ENCODE measurements around the gene SLF1. TPM values are rescaled to one million over a fixed set of nuclear protein-coding genes. Genes with fewer than 3 reads are reported as not detected.

Gene SLF1
- total and polyA plus RNA-seq, 9 of the 15 experiments (the other 6 are each of a cell fraction or from before 2014, with no cell fraction given), result 9.8 to 31.1 (median 16.3) TPM

DNA sequence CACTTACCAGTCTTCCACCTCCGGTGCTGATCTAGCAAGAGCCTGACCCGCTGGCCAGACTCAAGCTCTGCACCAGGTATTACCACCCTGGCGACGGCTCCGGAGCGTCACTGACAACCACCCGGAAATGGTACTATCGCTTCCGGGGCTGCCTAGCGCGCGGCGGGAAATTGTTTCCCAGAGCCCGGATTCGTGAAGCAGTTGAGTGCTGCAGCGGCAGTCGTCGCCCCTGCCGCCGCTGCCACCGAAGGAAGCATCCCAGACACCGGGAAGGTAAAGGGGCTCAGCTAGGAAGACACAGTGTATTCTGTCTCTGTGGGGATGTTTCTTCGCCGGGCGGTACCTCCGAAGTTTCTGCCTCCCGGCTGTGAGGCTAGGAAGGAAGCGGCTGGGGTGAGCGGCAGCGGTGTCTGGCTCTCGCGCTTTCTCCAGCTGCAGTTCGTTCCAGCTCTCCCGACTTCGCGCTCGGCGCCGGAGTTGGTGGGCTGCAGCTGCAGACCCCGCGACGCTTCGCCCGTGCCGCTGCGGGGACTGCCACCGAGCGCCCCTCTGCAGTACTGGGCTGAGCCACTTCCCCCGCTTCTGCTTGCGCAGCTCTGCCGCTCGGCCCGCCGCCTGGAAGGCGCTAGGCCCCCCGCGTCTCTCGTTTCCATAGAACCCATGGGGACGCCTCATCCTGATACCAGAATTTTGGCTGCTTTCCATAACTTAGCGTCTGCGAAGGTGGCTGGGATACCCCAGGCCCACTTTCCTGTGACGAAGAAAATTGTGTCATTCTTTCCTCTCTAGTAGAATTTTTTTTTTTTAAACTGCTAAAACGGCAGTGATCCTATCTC is at the start of gene SLF1, which contains the start of gene KIAA0825 (continued):
- TF ChIP-seq ZNF232 (CRISPR knock-in tag; IDR thresholded peaks at IDR 0.05), result no peak
- TF ChIP-seq, protein P1, sequence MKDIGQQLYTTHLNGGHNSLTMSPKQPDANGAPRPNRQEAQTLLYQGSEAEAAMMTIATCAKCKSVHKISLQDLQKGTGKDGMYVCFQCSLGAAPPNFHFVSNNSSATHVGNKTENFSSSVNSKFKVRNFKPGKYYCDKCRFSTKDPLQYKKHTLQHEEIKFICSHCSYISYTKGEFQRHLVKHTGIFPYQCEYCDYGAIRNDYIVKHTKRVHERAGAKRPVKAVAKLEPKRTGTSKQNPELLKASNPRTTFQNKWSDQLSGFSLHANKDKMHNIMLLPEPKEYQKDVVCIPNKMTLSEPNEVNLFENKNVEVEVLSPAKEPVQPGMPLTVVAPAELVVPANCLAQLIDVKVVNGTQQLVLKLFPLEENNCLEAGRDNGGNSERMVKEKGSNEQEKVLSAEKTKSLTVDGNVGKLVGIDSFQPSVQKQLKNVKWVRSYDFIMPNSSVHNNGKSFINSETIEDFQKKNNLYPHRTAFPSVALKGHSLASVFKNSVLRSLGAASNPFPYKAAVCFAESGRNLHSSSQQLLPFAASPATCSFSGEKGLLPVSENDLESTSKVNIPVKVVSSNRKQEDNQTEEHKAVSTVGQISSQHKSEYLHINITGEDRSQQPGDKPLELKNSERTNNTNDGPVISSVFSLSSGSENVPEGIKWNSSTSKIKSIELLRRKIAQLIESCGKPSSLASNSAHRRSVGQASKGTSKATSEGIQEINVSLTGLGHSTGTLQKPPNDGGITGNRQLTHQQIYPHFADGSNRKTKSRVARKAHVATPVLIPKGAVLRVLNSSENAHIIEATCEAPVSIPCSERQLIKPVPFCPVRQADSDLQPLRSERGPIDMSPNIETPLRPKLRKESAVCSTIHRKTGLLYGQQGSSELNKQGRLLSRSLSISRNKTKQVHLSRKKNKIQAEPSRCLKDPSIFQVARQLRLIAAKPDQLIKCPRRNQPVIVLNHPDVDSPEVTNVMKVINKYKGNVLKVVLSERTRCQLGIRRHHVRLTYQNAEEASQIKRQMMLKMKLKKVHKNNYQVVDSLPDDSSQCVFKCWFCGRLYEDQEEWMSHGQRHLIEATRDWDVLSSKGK (CRISPR knock-in tag; IDR thresholded peaks at IDR 0.05), result no peak
- TF ChIP-seq ZFPM2 (CRISPR knock-in tag; IDR thresholded peaks at IDR 0.05), result no peak
- no peak for TF ChIP-seq GATAD2B (IDR thresholded peaks at IDR 0.05; ENCODE audit: borderline replicate concordance)
- TF ChIP-seq U2AF1 (optimal IDR thresholded peaks at IDR 0.05; ENCODE audit: low read depth, low read length), result no peak
- no peak for TF ChIP-seq ZNF324 (CRISPR knock-in tag; IDR thresholded peaks at IDR 0.05)
- no peak for TF ChIP-seq FOXA3 (CRISPR knock-in tag; conservative IDR thresholded peaks at IDR 0.05 in 1 of 2, IDR thresholded peaks at IDR 0.05 in 1 of 2)
- TF ChIP-seq, protein P2, sequence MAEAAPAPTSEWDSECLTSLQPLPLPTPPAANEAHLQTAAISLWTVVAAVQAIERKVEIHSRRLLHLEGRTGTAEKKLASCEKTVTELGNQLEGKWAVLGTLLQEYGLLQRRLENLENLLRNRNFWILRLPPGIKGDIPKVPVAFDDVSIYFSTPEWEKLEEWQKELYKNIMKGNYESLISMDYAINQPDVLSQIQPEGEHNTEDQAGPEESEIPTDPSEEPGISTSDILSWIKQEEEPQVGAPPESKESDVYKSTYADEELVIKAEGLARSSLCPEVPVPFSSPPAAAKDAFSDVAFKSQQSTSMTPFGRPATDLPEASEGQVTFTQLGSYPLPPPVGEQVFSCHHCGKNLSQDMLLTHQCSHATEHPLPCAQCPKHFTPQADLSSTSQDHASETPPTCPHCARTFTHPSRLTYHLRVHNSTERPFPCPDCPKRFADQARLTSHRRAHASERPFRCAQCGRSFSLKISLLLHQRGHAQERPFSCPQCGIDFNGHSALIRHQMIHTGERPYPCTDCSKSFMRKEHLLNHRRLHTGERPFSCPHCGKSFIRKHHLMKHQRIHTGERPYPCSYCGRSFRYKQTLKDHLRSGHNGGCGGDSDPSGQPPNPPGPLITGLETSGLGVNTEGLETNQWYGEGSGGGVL (CRISPR knock-in tag; IDR thresholded peaks at IDR 0.05), result no peak
- TF ChIP-seq RBM15 (IDR thresholded peaks at IDR 0.05; ENCODE audit: insufficient read depth, low read length), result no peak
- no peak for TF ChIP-seq ZNF764 (CRISPR knock-in tag; IDR thresholded peaks at IDR 0.05; ENCODE audit: low read depth)
- TF ChIP-seq, protein P3, sequence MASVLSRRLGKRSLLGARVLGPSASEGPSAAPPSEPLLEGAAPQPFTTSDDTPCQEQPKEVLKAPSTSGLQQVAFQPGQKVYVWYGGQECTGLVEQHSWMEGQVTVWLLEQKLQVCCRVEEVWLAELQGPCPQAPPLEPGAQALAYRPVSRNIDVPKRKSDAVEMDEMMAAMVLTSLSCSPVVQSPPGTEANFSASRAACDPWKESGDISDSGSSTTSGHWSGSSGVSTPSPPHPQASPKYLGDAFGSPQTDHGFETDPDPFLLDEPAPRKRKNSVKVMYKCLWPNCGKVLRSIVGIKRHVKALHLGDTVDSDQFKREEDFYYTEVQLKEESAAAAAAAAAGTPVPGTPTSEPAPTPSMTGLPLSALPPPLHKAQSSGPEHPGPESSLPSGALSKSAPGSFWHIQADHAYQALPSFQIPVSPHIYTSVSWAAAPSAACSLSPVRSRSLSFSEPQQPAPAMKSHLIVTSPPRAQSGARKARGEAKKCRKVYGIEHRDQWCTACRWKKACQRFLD (CRISPR knock-in tag; IDR thresholded peaks at IDR 0.05), result no peak

Measured in K562 (cell line).